K562 treated with DMSO at 1 percent for 48 hours (cell line): ENCODE results near the gene ZPR1. TPM values are rescaled to one million over a fixed set of nuclear protein-coding genes. Genes with fewer than 3 reads are reported as not detected.

Experiments
- total RNA-seq: library from RNA; unstranded; fragments of 300-600 nt; gene quantifications from 2 replicates; pipeline ENCODE4 v1.2.3, GENCODE V29; 2022; ENCODE audit warnings: low replicate concordance; ENCODE audit errors: extremely low read depth

Gene ZPR1, protein sequence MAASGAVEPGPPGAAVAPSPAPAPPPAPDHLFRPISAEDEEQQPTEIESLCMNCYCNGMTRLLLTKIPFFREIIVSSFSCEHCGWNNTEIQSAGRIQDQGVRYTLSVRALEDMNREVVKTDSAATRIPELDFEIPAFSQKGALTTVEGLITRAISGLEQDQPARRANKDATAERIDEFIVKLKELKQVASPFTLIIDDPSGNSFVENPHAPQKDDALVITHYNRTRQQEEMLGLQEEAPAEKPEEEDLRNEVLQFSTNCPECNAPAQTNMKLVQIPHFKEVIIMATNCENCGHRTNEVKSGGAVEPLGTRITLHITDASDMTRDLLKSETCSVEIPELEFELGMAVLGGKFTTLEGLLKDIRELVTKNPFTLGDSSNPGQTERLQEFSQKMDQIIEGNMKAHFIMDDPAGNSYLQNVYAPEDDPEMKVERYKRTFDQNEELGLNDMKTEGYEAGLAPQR
- not detected in 2 replicates for total RNA-seq

GRCh38 chr11:116787786-116788486, at the start of gene ZPR1:
TSS of gene ZPR1 (minus strand) at chr11:116788023. CDS start at chr11:116787990, 33 bp downstream.

GRCh38 chr11:116829525-116830183, 41.8 kb upstream of the ZPR1 start, which contains the start of gene APOC3:
TSS of gene APOC3 (plus strand) at chr11:116829907. CDS start at chr11:116830583, 676 bp downstream.

GRCh38 chr11:116823031-116823843, 35.4 kb upstream of the ZPR1 start, which contains the start of gene APOA4:
TSS of gene APOA4 (minus strand) at chr11:116823304. CDS start at chr11:116823191, 113 bp downstream.

DNA sequence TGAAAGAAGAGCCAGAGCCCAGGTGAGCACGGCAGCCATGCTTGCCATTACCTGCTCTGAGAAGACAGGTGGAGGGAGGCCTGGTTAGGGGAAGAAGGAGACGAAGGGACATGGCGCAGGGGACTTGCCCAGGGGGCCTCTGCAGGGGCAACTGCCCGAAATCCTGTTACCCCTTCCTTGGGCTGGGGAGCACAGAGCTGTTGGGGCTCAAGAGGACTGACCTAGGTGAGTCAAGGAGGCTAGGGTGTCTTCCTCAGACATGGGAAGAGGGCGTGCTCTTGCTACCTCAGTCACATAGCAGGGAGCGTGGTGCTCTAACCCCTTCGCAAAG, 4.0 kb upstream of the ZPR1 start, which contains the start of gene APOA5:
APOA5 (minus strand) TSS at position 67 of the 331 bp plus-strand sequence; CDS start at position 48, 19 bp downstream.

GRCh38 chr11:116772443-116773202, 15.2 kb downstream of the ZPR1 start, which contains the start of gene BUD13:
TSS of gene BUD13 (minus strand) at chr11:116772987. CDS start at chr11:116772964, 23 bp downstream.

Other genes starting within 250 kb of the ZPR1 start
- gene BUD13, start 15.0 kb downstream of the ZPR1 start, total RNA-seq, result not detected in 2 replicates
- gene APOA5, start 3.9 kb upstream of the ZPR1 start, total RNA-seq, result not detected in 2 replicates
- gene APOA4, start 35.3 kb upstream of the ZPR1 start, total RNA-seq, result not detected in 2 replicates
- not detected in 2 replicates for gene APOC3, start 41.9 kb upstream of the ZPR1 start, total RNA-seq
- not detected in 2 replicates for gene APOA1, start 49.6 kb upstream of the ZPR1 start, total RNA-seq